T follicular helper cell (primary cell): ENCODE data around the gene PET117.
"Not testable (repeated sequence)": the region's sequence is repeated elsewhere in the genome, so short reads cannot be mapped to it uniquely, and the experiment has no call there.

Experiments used
- DNase-seq: peaks from one replicate; pipeline ENCODE4 v3.0.0-alpha.2; 2020; ENCODE audit warnings: low read depth

Gene PET117

GRCh38 chr20:18164356-18164755 lies 26.7 kb downstream of the PET117 start:
- no peak for DNase-seq

GRCh38 chr20:18165553-18165952 lies 27.9 kb downstream of the PET117 start:
- no peak for DNase-seq

GRCh38 chr20:18166241-18166881 lies 28.7 kb downstream of the PET117 start:
- no peak for DNase-seq

- no peak for DNase-seq
These were observed 29.3 kb downstream of the PET117 start for GRCh38 chr20:18166950-18167349.

- DNase-seq: no peak
These were observed 34.7 kb downstream of the PET117 start for GRCh38 chr20:18172379-18172778.

GRCh38 chr20:18174906-18175683 lies 37.4 kb downstream of the PET117 start:
- no peak for DNase-seq

- DNase-seq: no peak
These were observed 38.7 kb downstream of the PET117 start for GRCh38 chr20:18176318-18176785.

- DNase-seq: not testable (repeated sequence)
These were observed 42.7 kb downstream of the PET117 start for GRCh38 chr20:18180366-18180765.

GRCh38 chr20:18180815-18181214 lies 43.2 kb downstream of the PET117 start:
- DNase-seq: no peak

GRCh38 chr20:18187020-18187419 lies 49.4 kb downstream of the PET117 start:
- DNase-seq: no peak

GRCh38 chr20:18188434-18188833 lies 50.8 kb downstream of the PET117 start:
- DNase-seq: no peak

GRCh38 chr20:18190338-18191233 lies 52.9 kb downstream of the PET117 start:
- no peak for DNase-seq

- DNase-seq: no peak
These were observed 53.6 kb downstream of the PET117 start for GRCh38 chr20:18191306-18191705.
